ENCODE results near the gene PPP2R5D.

PPP2R5D gene

GRCh38 chr6:43060034-43060754 lies 75.8 kb downstream of the PPP2R5D start:
- DNase-seq, result no peak

GRCh38 chr6:43060755-43061633 lies 76.6 kb downstream of the PPP2R5D start:
- no peak for DNase-seq

- DNase-seq, result no peak
Measured at GRCh38 chr6:43061861-43062260, 77.5 kb downstream of the PPP2R5D start.
